ENCODE measurements around the gene AKAP7. TPM values are rescaled to one million over a fixed set of nuclear protein-coding genes. Genes with fewer than 3 reads are reported as not detected.
A peak's percentile ranks its signal among the peaks of the same experiment; 100 is the strongest.

The AKAP7 gene
- polyA plus RNA-seq, 1 of the 3 experiments (the other 2 are of a cell fraction): 0.58 TPM

DNA sequence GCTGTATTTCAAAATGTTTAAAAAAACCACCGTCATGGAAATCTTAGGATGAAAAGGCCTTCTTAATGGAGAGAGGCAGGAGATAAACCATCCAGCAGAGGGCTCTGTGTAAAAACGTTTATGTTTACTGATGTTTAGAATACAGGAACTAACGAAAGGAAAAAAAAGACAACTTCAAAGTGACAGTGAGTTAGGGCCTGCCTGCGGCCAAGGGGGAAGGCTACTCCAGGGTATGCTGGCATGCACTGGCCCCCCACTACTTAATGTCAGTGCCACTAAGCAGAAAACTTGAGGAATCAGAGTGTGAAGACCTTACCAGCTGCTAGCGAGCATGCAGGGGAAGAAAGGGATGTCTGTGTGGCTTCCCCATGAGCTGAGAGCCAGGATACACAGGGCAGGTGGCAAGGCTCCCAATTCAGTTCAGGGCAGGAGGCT lies 47.7 kb downstream of the AKAP7 start:
- CTCF ChIA-PET: interaction anchor here (1.2 to 1.7 kb wide), 2 partner anchors 351 to 354 kb away, joined by 3 to 7 read pairs; no protein-coding TSS in a partner anchor
- Histone ChIP-seq H3K36me3 (replicated peaks in 1 of 2; ENCODE audit: control insufficient read depth in 1 of 2, insufficient read depth in 2 of 2, low read length in 1 of 2) (no peaks in the 10 kb centered on the region), H3K4me2 (0 out of 2 replicates have a peak overlapping the region, but pooled peaks have one; percentile 44), H4K20me1 (ENCODE audit: insufficient read depth) (no peaks in the 10 kb centered on the region), H3K9me2 (no peaks in the 10 kb centered on the region), H3F3A (replicated peaks; ENCODE audit: insufficient read depth) (no peaks in the 10 kb centered on the region), H3K9me3 (no peaks in the 10 kb centered on the region), H3K27ac (ENCODE audit: low read depth in 2 of 2, low read length in 1 of 2) (no peak overlapping the region), H3K4me3 (ENCODE audit: low read depth in 2 of 2, low read length in 1 of 2) (peak overlapping the region in 1 of 2 experiments; percentile 49; a peak in 1 of 4 replicates), H3K9ac (no peak overlapping the region), H3K4me1 (ENCODE audit: control insufficient read depth in 1 of 2, insufficient read depth in 2 of 2, low read depth in 1 of 2, low read length in 1 of 2) (no peaks in the 10 kb centered on the region), H3K27me3 (ENCODE audit: insufficient read depth) (0 out of 2 replicates have a peak, but pooled peaks cover 1% of the 10 kb centered on the region), H3K79me2 (ENCODE audit: insufficient read depth) (no peaks in the 10 kb centered on the region), H2AFZ (ENCODE audit: low read depth) (0 out of 2 replicates have a peak overlapping the region, but pooled peaks have one; percentile 45)
- 29% methylated on average over 5 of the region's 5 CpGs for WGBS (ENCODE audit: low lambda C conversion rate)
- TF ChIP-seq, protein P1, sequence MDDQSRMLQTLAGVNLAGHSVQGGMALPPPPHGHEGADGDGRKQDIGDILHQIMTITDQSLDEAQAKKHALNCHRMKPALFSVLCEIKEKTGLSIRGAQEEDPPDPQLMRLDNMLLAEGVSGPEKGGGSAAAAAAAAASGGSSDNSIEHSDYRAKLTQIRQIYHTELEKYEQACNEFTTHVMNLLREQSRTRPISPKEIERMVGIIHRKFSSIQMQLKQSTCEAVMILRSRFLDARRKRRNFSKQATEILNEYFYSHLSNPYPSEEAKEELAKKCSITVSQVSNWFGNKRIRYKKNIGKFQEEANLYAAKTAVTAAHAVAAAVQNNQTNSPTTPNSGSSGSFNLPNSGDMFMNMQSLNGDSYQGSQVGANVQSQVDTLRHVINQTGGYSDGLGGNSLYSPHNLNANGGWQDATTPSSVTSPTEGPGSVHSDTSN (IDR thresholded peaks at IDR 0.05): no peak
- TF ChIP-seq, protein P2, sequence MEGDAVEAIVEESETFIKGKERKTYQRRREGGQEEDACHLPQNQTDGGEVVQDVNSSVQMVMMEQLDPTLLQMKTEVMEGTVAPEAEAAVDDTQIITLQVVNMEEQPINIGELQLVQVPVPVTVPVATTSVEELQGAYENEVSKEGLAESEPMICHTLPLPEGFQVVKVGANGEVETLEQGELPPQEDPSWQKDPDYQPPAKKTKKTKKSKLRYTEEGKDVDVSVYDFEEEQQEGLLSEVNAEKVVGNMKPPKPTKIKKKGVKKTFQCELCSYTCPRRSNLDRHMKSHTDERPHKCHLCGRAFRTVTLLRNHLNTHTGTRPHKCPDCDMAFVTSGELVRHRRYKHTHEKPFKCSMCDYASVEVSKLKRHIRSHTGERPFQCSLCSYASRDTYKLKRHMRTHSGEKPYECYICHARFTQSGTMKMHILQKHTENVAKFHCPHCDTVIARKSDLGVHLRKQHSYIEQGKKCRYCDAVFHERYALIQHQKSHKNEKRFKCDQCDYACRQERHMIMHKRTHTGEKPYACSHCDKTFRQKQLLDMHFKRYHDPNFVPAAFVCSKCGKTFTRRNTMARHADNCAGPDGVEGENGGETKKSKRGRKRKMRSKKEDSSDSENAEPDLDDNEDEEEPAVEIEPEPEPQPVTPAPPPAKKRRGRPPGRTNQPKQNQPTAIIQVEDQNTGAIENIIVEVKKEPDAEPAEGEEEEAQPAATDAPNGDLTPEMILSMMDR (IDR thresholded peaks at IDR 0.05): peak; percentile 55
- TF ChIP-seq EP300 (IDR thresholded peaks at IDR 0.05; ENCODE audit: borderline replicate concordance in 1 of 2, low read depth in 1 of 2, low read length in 1 of 2): no peak
- POLR2A ChIA-PET: no interaction called here
- no peak for DNase-seq

DNA sequence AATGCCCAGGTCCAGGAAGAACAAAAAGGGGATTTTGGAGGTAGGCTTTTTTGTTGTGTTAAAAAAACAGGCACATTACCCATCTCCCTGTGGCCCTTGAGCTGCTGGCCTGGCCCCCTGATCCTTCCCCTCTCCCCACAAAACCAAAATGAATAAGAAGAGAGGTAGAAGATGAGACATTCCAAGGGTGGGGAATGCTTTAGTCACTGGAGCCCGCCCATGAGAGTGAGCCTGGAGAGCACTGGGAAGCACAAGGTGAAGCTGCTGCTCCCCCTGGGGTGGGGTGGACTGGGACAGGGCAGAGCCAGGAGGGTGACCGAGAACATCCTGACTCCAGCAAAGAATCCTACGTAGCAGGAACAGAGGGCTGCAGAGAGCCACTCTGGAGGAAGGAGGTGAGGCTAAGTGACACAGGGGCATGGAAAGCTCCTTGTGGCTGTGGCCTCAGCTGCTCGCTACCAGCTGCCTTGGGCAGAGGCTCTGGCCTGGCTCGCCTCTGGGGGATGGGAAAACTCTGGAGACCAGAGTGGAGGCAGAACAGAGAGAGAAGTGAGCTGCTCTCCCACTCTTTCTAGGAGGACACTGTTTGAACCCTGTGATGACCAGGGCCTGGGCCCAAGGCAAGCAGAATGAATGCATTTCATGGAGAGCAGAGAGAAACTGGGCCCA lies 48.3 kb downstream of the AKAP7 start:
- H3K9me2 ChIP-seq: no peaks in the 10 kb centered on the region
- TF ChIP-seq, protein P3, sequence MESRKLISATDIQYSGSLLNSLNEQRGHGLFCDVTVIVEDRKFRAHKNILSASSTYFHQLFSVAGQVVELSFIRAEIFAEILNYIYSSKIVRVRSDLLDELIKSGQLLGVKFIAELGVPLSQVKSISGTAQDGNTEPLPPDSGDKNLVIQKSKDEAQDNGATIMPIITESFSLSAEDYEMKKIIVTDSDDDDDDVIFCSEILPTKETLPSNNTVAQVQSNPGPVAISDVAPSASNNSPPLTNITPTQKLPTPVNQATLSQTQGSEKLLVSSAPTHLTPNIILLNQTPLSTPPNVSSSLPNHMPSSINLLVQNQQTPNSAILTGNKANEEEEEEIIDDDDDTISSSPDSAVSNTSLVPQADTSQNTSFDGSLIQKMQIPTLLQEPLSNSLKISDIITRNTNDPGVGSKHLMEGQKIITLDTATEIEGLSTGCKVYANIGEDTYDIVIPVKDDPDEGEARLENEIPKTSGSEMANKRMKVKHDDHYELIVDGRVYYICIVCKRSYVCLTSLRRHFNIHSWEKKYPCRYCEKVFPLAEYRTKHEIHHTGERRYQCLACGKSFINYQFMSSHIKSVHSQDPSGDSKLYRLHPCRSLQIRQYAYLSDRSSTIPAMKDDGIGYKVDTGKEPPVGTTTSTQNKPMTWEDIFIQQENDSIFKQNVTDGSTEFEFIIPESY (IDR thresholded peaks at IDR 0.05; ENCODE audit: borderline replicate concordance, low read depth): no peak
- no peak for TF ChIP-seq NRF1 (IDR thresholded peaks at IDR 0.05; ENCODE audit: low read depth, low read length)
- no peak overlapping the region for H3K9ac ChIP-seq
- ChIA-PET CTCF (interaction anchor here (1.2 to 1.7 kb wide), 2 partner anchors 350 to 354 kb away, joined by 3 to 7 read pairs; no protein-coding TSS in a partner anchor), POLR2A (no interaction called here)
- no peaks in the 10 kb centered on the region for H3K36me3 ChIP-seq (replicated peaks in 1 of 2; ENCODE audit: control insufficient read depth in 1 of 2, insufficient read depth in 2 of 2, low read length in 1 of 2)
- H3F3A ChIP-seq (replicated peaks; ENCODE audit: insufficient read depth): no peaks in the 10 kb centered on the region
- H3K79me2 ChIP-seq (ENCODE audit: insufficient read depth): no peaks in the 10 kb centered on the region
- no peaks in the 10 kb centered on the region for H4K20me1 ChIP-seq (ENCODE audit: insufficient read depth)
- H3K27me3 ChIP-seq (ENCODE audit: insufficient read depth): no peaks in the 10 kb centered on the region
- H3K9me3 ChIP-seq: no peaks in the 10 kb centered on the region
- H2AFZ ChIP-seq (ENCODE audit: low read depth): no peak overlapping the region
- no peak overlapping the region for H3K4me3 ChIP-seq (ENCODE audit: low read depth in 2 of 2, low read length in 1 of 2)
- H3K4me2 ChIP-seq: no peak overlapping the region
- H3K4me1 ChIP-seq (ENCODE audit: control insufficient read depth in 1 of 2, insufficient read depth in 2 of 2, low read depth in 1 of 2, low read length in 1 of 2): no peaks in the 10 kb centered on the region
- DNase-seq: no peak
- no peak overlapping the region for H3K27ac ChIP-seq (ENCODE audit: low read depth in 2 of 2, low read length in 1 of 2)
- WGBS (ENCODE audit: low lambda C conversion rate): 29% methylated on average over 2 of the region's 5 CpGs
